Activated CD8-positive, alpha-beta T cell treated with anti-CD3 and anti-CD28 coated beads for 36 hours (primary cell): ENCODE data around the gene EIF4G3. TPM values are rescaled to one million over a fixed set of nuclear protein-coding genes. Genes with fewer than 3 reads are reported as not detected.
A peak's percentile ranks its signal among the peaks of the same experiment; 100 is the strongest.

Source experiments
- ATAC-seq: fragments of 200-7000 bp; cut with Tn5 transposase; one replicate; pipeline ENCODE4 v1.10.0; 2021; ENCODE audit warnings: mild to moderate bottlenecking, moderate library complexity
- CTCF ChIA-PET: fragments of 350-600 bp; sonication (Branson Sonifier 250); formaldehyde crosslinking; loops from one replicate; lab custom pipeline; 2021; ENCODE audit warnings: antibody characterized with exemption; lab: Charles Lee
- POLR2A ChIA-PET: fragments of 350-600 bp; sonication (Branson Sonifier 250); formaldehyde crosslinking; loops from one replicate; lab custom pipeline; 2021; ENCODE audit warnings: antibody characterized with exemption; lab: Charles Lee
- DNase-seq: peaks from one replicate; pipeline ENCODE4 v3.0.0-alpha.2; 2020
- H3K27ac Mint-ChIP-seq: one replicate; pipeline ENCODE4 v1.8.0; 2021; ENCODE audit warnings: mild to moderate bottlenecking, mixed read lengths
- H3K27me3 Mint-ChIP-seq: one replicate; pipeline ENCODE4 v1.8.0; 2021; ENCODE audit warnings: mixed read lengths
- H3K36me3 Mint-ChIP-seq: one replicate; pipeline ENCODE4 v1.8.0; 2021; ENCODE audit warnings: low read depth, mixed read lengths
- H3K4me1 Mint-ChIP-seq: one replicate; pipeline ENCODE4 v1.8.0; 2021; ENCODE audit warnings: low read depth, mixed read lengths
- H3K4me3 Mint-ChIP-seq: one replicate; pipeline ENCODE4 v1.8.0; 2021; ENCODE audit warnings: mild to moderate bottlenecking, moderate library complexity, mixed read lengths
- H3K9me3 Mint-ChIP-seq: one replicate; pipeline ENCODE4 v1.8.0; 2021; ENCODE audit warnings: mixed read lengths
- intact Hi-C: fragments of 100-400 bp; cut with micrococcal nuclease; formaldehyde crosslinking; loops from one replicate; pipeline ENCODE4 v1.10.0; 2022
- total RNA-seq, 2 experiments: library from RNA; stranded (reverse); gene quantifications; one replicate each; pipeline ENCODE4 v1.2.3, GENCODE V29; 2021
- TF ChIP-seq, protein P1 (sequence below): fragments of 200-600 bp; IDR thresholded peaks from one replicate; pipeline ENCODE4 v1.8.0; 2022; ENCODE audit warnings: antibody characterized with exemption, mild to moderate bottlenecking

Gene EIF4G3
- total RNA-seq, 2 experiments from 2014 or later: 48.2 to 48.4 TPM

DNA sequence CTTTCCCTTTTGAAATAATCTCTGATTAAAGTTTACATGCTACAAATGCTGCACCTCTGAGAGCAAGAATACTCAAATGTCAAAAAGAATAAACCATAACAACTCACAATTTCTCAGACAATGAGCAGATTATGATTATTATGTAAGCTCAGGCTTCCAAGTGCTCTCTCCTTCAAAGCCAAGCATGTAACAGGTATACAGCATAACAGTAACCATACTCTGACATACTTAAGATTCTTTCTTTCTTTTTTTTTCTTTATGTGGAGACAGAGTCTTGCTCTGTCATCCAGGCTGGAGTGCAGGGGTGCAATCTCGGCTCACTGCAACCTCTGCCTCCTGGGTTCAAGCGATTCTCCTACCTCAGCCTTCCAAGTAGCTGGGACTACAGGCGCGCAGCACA, 155.4 kb downstream of the EIF4G3 start:
- no peak overlapping the region for H3K4me3 Mint-ChIP-seq
- TF ChIP-seq, protein P1, sequence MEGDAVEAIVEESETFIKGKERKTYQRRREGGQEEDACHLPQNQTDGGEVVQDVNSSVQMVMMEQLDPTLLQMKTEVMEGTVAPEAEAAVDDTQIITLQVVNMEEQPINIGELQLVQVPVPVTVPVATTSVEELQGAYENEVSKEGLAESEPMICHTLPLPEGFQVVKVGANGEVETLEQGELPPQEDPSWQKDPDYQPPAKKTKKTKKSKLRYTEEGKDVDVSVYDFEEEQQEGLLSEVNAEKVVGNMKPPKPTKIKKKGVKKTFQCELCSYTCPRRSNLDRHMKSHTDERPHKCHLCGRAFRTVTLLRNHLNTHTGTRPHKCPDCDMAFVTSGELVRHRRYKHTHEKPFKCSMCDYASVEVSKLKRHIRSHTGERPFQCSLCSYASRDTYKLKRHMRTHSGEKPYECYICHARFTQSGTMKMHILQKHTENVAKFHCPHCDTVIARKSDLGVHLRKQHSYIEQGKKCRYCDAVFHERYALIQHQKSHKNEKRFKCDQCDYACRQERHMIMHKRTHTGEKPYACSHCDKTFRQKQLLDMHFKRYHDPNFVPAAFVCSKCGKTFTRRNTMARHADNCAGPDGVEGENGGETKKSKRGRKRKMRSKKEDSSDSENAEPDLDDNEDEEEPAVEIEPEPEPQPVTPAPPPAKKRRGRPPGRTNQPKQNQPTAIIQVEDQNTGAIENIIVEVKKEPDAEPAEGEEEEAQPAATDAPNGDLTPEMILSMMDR: no peak
- H3K27ac Mint-ChIP-seq: peak overlapping the region; percentile 49
- POLR2A ChIA-PET: no interaction called here
- ATAC-seq (no peak), DNase-seq (no peak)
- H3K9me3 Mint-ChIP-seq: no peaks in the 10 kb centered on the region
- H3K4me1 Mint-ChIP-seq: peaks cover 17% of the 10 kb centered on the region
- peaks cover 6% of the 10 kb centered on the region for H3K36me3 Mint-ChIP-seq
- intact Hi-C loops: no loop called here
- CTCF ChIA-PET: interaction anchor here (0.7 kb wide), 1 partner anchor 89 kb away, joined by 3 read pairs; no protein-coding TSS in a partner anchor
- no peaks in the 10 kb centered on the region for H3K27me3 Mint-ChIP-seq

DNA sequence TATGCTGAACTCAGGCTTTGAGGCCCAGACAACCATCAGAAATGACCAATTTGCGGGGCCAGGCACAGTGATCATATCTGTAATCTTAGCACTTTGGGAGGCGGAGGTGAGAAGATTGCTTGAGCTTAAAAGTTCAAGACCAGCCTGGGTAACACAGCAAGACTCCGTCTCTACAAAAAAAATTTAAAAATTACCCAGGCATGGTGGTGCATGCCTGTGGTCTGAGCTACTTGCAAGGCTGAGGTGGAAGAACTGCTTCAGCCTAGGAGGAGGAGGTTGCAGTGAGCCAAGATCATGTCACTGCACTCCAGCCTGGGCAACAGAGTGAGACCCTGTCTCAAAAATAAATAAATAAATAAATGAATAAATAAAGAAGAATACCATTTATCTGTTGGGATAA, 156.5 kb downstream of the EIF4G3 start:
- peaks cover 20% of the 10 kb centered on the region for H3K4me1 Mint-ChIP-seq
- CTCF ChIA-PET: no interaction called here

GRCh38 chr1:21018673-21019072, 158.0 kb downstream of the EIF4G3 start:
- CTCF ChIA-PET: interaction anchor here (0.7 kb wide), 1 partner anchor 322 kb away, joined by 6 read pairs; no protein-coding TSS in a partner anchor
- POLR2A ChIA-PET: interaction anchor here (0.6 kb wide), 1 partner anchor 180 kb away, joined by 3 read pairs; no protein-coding TSS in a partner anchor
- H3K4me3 Mint-ChIP-seq: no peak overlapping the region
- intact Hi-C loops: no loop called here
- TF ChIP-seq, protein P1: no peak
- H3K27me3 Mint-ChIP-seq: no peaks in the 10 kb centered on the region
- DNase-seq (no peak), ATAC-seq (no peak)
- peaks cover 24% of the 10 kb centered on the region for H3K4me1 Mint-ChIP-seq
- no peak overlapping the region for H3K27ac Mint-ChIP-seq
- H3K36me3 Mint-ChIP-seq: peaks cover 9% of the 10 kb centered on the region
- H3K9me3 Mint-ChIP-seq: no peaks in the 10 kb centered on the region

More for the DNA sequence above, 156.5 kb downstream of the EIF4G3 start:
- H3K9me3 Mint-ChIP-seq: no peaks in the 10 kb centered on the region
- ATAC-seq (no peak), DNase-seq (no peak)
- intact Hi-C loops: no loop called here
- POLR2A ChIA-PET: no interaction called here
- no peak overlapping the region for H3K27ac Mint-ChIP-seq
- H3K4me3 Mint-ChIP-seq: no peak overlapping the region
- H3K36me3 Mint-ChIP-seq: peaks cover 7% of the 10 kb centered on the region
- no peaks in the 10 kb centered on the region for H3K27me3 Mint-ChIP-seq
- TF ChIP-seq, protein P1: no peak

GRCh38 chr1:21013510-21013909, 163.2 kb downstream of the EIF4G3 start:
- intact Hi-C loops: no loop called here
- Mint-ChIP-seq H3K27ac (no peak overlapping the region), H3K4me1 (peaks cover 7% of the 10 kb centered on the region), H3K9me3 (no peaks in the 10 kb centered on the region), H3K27me3 (no peaks in the 10 kb centered on the region), H3K4me3 (no peak overlapping the region), H3K36me3 (peaks cover 10% of the 10 kb centered on the region)
- ATAC-seq (no peak), DNase-seq (no peak)
- POLR2A ChIA-PET: no interaction called here
- TF ChIP-seq, protein P1: no peak
- CTCF ChIA-PET: interaction anchor here (1.2 kb wide), 1 partner anchor 15 kb away, joined by 3 read pairs; no protein-coding TSS in a partner anchor

- H3K4me3 Mint-ChIP-seq: no peak overlapping the region
- TF ChIP-seq, protein P1: no peak
- POLR2A ChIA-PET: no interaction called here
- intact Hi-C loops: no loop called here
- DNase-seq (no peak), ATAC-seq (no peak)
- H3K9me3 Mint-ChIP-seq: no peaks in the 10 kb centered on the region
- H3K36me3 Mint-ChIP-seq: peaks cover 10% of the 10 kb centered on the region
- H3K27me3 Mint-ChIP-seq: no peaks in the 10 kb centered on the region
- CTCF ChIA-PET: interaction anchor here (1.2 kb wide), 1 partner anchor 15 kb away, joined by 3 read pairs; no protein-coding TSS in a partner anchor
- peaks cover 7% of the 10 kb centered on the region for H3K4me1 Mint-ChIP-seq
- no peak overlapping the region for H3K27ac Mint-ChIP-seq
Measured at GRCh38 chr1:21012937-21013336, 163.8 kb downstream of the EIF4G3 start.
